GM12878 (cell line): ENCODE data around the gene PITPNC1. TPM values are rescaled to one million over a fixed set of nuclear protein-coding genes. Genes with fewer than 3 reads are reported as not detected.

Experiments used
- ATAC-seq: fragments of 200-7000 bp; cut with Tn5 transposase; 3 replicates; pipeline ENCODE4 v1.9.1; 2020; ENCODE audit warnings: mild to moderate bottlenecking, moderate library complexity
- BruUV-seq: library from RNA; stranded (reverse); fragments of 400-500 nt; replicated peaks from 2 replicates; lab custom pipeline; 2021; lab: Mats Ljungman, UMichigan
- CTCF ChIA-PET: fragments of 300-600 bp; sonication (Branson Sonifier 250); formaldehyde crosslinking; extraction: SDS; loops from one replicate; lab custom pipeline; 2021; ENCODE audit warnings: inconsistent platforms; lab: Yijun Ruan, JAX
- POLR2A ChIA-PET: fragments of 350-600 bp; formaldehyde crosslinking; extraction: SDS; loops from one replicate; lab custom pipeline; 2021; ENCODE audit warnings: inconsistent platforms; lab: Charles Lee
- RAD21 ChIA-PET: fragments of 300-600 bp; sonication (Branson Sonifier 250); formaldehyde crosslinking; loops from one replicate; lab custom pipeline; 2023; ENCODE audit warnings: antibody characterized with exemption; ENCODE audit not compliant: unreplicated experiment; lab: Charles Lee
- SMC1A ChIA-PET: fragments of 300-600 bp; sonication (Branson Sonifier 250); formaldehyde crosslinking; loops from one replicate; lab custom pipeline; 2023; ENCODE audit not compliant: unreplicated experiment, uncharacterized antibody; lab: Charles Lee
- DNase-seq: peaks from one replicate; pipeline ENCODE4 v3.0.0-alpha.2; 2011; ENCODE audit warnings: low read depth, low spot score
- FAIRE-seq: peaks from 3 replicates; lab custom pipeline; 2011; peaks lifted over from hg19 to GRCh38; lab: Jason Lieb, UNC
- H2AFZ ChIP-seq: 2 replicates; pipeline ENCODE4 v1.6.0; 2011; ENCODE audit warnings: low read depth, low read length, control low read depth; ENCODE audit not compliant: control insufficient read depth
- H3K27ac ChIP-seq: 2 replicates; pipeline ENCODE4 v1.5.1; 2011; ENCODE audit warnings: control low read depth; ENCODE audit not compliant: control insufficient read depth, insufficient read depth
- H3K27me3 ChIP-seq, 2 experiments: replicated peaks in 1 of 2; 2 replicates each; pipeline versions ENCODE4 v1.6.0 to v1.6.1; 2011; ENCODE audit warnings: low read length in 1 of 2; ENCODE audit not compliant: control insufficient read depth in 2 of 2, insufficient read depth in 2 of 2
- H3K36me3 ChIP-seq, 2 experiments: 2 replicates each; pipeline ENCODE4 v1.5.1; 2011; ENCODE audit warnings: low read length in 1 of 2; ENCODE audit not compliant: control insufficient read depth in 2 of 2, insufficient read depth in 2 of 2
- H3K4me1 ChIP-seq: 2 replicates; pipeline ENCODE4 v1.6.1; 2011; ENCODE audit warnings: mild to moderate bottlenecking, low read length, moderate library complexity, mixed read lengths; ENCODE audit not compliant: control insufficient read depth, insufficient read depth
- H3K4me2 ChIP-seq: 2 replicates; pipeline ENCODE4 v1.6.0; 2011; ENCODE audit warnings: control low read depth; ENCODE audit not compliant: control insufficient read depth, insufficient read depth
- H3K4me3 ChIP-seq: fragments of 200-600 bp; sonication (generic); 2 replicates; pipeline ENCODE4 v1.5.1; 2016
- H3K79me2 ChIP-seq: 2 replicates; pipeline ENCODE4 v1.6.0; 2011; ENCODE audit warnings: low read length; ENCODE audit not compliant: control insufficient read depth, insufficient read depth
- H3K9ac ChIP-seq: 2 replicates; pipeline ENCODE4 v1.8.0; 2011; ENCODE audit warnings: low read length, control low read depth, mixed read lengths; ENCODE audit not compliant: control insufficient read depth, insufficient read depth
- H3K9me3 ChIP-seq: replicated peaks from 3 replicates; pipeline ENCODE4 v1.5.1; 2011; ENCODE audit warnings: mild to moderate bottlenecking, low read length; ENCODE audit not compliant: control insufficient read depth, insufficient read depth
- H4K20me1 ChIP-seq: 2 replicates; pipeline ENCODE4 v1.6.0; 2011; ENCODE audit not compliant: control insufficient read depth, insufficient read depth
- ATF7 ChIP-seq: fragments of 450-650 bp; IDR thresholded peaks from 2 replicates; pipeline ENCODE4 v1.6.1; 2016; ENCODE audit warnings: low read depth, mild to moderate bottlenecking
- EZH2 ChIP-seq: IDR thresholded peaks from 2 replicates; pipeline ENCODE4 v1.6.1; 2012; ENCODE audit warnings: low read depth, mild to moderate bottlenecking, control low read depth, inconsistent platforms, low read length, borderline replicate concordance; ENCODE audit not compliant: control insufficient read depth
- RB1 ChIP-seq: fragments of 450-650 bp; formaldehyde crosslinking; IDR thresholded peaks from 2 replicates; pipeline ENCODE4 v1.6.1; 2017; ENCODE audit warnings: mild to moderate bottlenecking, borderline replicate concordance
- WRNIP1 ChIP-seq: IDR thresholded peaks from 2 replicates; pipeline ENCODE4 v1.6.1; 2011; ENCODE audit warnings: low read depth, low read length, improper control_type of control experiment, borderline replicate concordance
- WGBS: methylation state at CpG from one replicate; pipeline ENCODE4 v1.1.6; 2016; ENCODE audit warnings: low lambda C conversion rate; ENCODE audit not compliant: insufficient replicate concordance, insufficient coverage; ENCODE audit errors: missing lambda C conversion rate; 5-methylcytosine and 5-hydroxymethylcytosine counted together
- in situ Hi-C: fragments of 300-500 bp; cut with MboI; formaldehyde crosslinking; loops from 9 replicates; pipeline ENCODE4 v1.14.3; 2018; ENCODE audit warnings: mixed read lengths
- intact Hi-C: fragments of 100-400 bp; cut with micrococcal nuclease; formaldehyde crosslinking; loops from one replicate; pipeline ENCODE4 v1.14.2; 2022; ENCODE audit not compliant: unreplicated experiment
- polyA plus RNA-seq, 11 experiments: library from polyadenylated mRNA; depleted of rRNA in 4 of 11; unstranded in 6 of 11; stranded (reverse) in 5 of 11; fragments of >200 nt; fragmentation: Nextera tagmentation in 4 of 11; fragmentation: Illumina TruSeq in 1 of 11; extraction: Ambion mirVana in 4 of 11; extraction: Trizol in 1 of 11; gene quantifications; 1 replicate in 1 of 11; 2 replicates in 10 of 11; pipeline versions ENCODE4 v1.2.1 to v1.2.3, GENCODE V29; 2011 to 2016; ENCODE audit warnings: inconsistent platforms in 2 of 11, missing spikeins in 2 of 11, low read depth in 1 of 11
- total RNA-seq, 4 experiments: library from RNA; depleted of rRNA in 3 of 4; stranded (reverse); fragments of >200 nt in 3 of 4; fragmentation: Illumina TruSeq in 1 of 4; extraction: Trizol in 1 of 4; gene quantifications; 2 replicates each; pipeline versions ENCODE4 v1.2.1 to v1.2.3, GENCODE V29; 2013 to 2021
- TF ChIP-seq, protein P1 (sequence below): IDR thresholded peaks from 2 replicates; pipeline ENCODE4 v1.6.1; 2011; ENCODE audit warnings: mild to moderate bottlenecking, low read depth, low read length, moderate library complexity; ENCODE audit not compliant: insufficient replicate concordance

The PITPNC1 gene
- total and polyA plus RNA-seq, 10 of the 15 experiments (the other 5 are each of a cell fraction or from before 2014, with no cell fraction given), result 12.2 to 62.4 (median 47.3) TPM

- peaks cover 1 to 8% of the 10 kb centered on the region in 2 experiments; a peak in 2 of 4 replicates for H3K36me3 ChIP-seq
- H3K4me3 ChIP-seq, result no peak overlapping the region
- no peak overlapping the region for H2AFZ ChIP-seq
- no peaks in the 10 kb centered on the region for H3K79me2 ChIP-seq
- POLR2A ChIA-PET, result interaction anchor here (1.5 kb wide), 1 partner anchor 9 kb away, joined by 4 read pairs; no protein-coding TSS in a partner anchor
- RAD21 ChIA-PET, result no interaction called here
- peaks cover 5% of the 10 kb centered on the region for H3K4me1 ChIP-seq
- SMC1A ChIA-PET, result interaction anchor here (0.7 to 6.0 kb wide), 5 partner anchors 9 to 181 kb away, joined by 3 to 89 read pairs (median 4); no protein-coding TSS in a partner anchor
- FAIRE-seq, result no peak
- H3K9ac ChIP-seq, result no peak overlapping the region
- intact Hi-C loops (no loop called here), in situ Hi-C loops (no loop called here)
- no TSS peak for BruUV-seq
- H3K4me2 ChIP-seq, result no peak overlapping the region
- CTCF ChIA-PET, result interaction anchor here (1.3 to 6.0 kb wide), 4 partner anchors 9 to 48 kb away, joined by 4 to 100 read pairs (median 16); no protein-coding TSS in a partner anchor
- no peak overlapping the region for H3K27ac ChIP-seq
- 93% methylated on average over 1 of the region's 1 CpG for WGBS
- H3K9me3 ChIP-seq, result peaks cover 2% of the 10 kb centered on the region; the same call in 1 of the 3 replicates
- no peaks in the 10 kb centered on the region for H4K20me1 ChIP-seq
- DNase-seq, result no peak
- no peak for ATAC-seq
- no peaks in the 10 kb centered on the region for H3K27me3 ChIP-seq
- TF ChIP-seq EZH2 (no peak), RB1 (no peak)
These were observed 178.8 kb downstream of the PITPNC1 start for GRCh38 chr17:67555855-67556254.

DNA sequence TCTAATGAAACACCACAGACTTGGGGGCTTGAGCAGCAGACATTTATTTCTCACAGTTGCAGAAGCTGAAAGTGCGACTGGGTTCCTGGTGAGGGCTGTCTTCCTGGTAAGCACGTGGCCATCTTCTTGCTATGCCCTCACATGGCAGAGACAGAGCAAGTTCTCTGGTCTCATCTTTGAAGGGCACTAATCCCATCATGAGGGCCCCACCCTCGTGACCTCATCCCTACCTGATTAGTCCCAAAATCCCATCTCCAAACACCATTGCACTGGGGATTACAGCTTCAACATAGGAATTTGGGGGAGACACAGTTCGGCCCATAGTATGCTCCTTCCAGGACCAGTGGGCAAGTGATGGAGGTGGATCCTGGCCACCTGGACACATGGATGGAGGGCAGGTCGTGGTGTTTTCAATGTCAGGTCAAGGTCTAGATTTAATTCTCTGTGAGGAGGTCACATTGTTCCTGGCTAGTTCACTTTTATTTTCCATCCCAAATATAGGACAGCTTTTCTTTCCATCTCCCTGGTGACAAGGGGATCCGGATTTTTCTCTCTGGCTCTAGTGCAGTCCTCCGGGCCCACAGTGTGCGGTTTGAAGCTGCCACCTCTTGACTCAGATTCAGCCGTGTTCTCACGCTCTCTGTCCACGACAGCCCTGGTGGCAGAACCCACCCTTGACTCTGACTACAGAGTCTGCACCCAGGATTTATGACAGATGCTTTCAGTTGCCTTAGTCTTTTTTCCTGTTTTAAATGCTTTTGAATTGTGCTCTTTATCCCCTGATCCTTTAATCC, 180.2 kb downstream of the PITPNC1 start:
- Histone ChIP-seq H3K4me1 (peaks cover 5% of the 10 kb centered on the region), H4K20me1 (no peaks in the 10 kb centered on the region), H3K9me3 (peaks cover 2% of the 10 kb centered on the region; the same call in 1 of the 3 replicates), H3K27me3 (no peaks in the 10 kb centered on the region), H3K79me2 (no peaks in the 10 kb centered on the region), H3K27ac (no peak overlapping the region), H2AFZ (no peak overlapping the region), H3K4me3 (no peak overlapping the region), H3K36me3 (peaks cover 1 to 8% of the 10 kb centered on the region in 2 experiments; a peak in 2 of 4 replicates), H3K9ac (no peak overlapping the region), H3K4me2 (no peak overlapping the region)
- RAD21 ChIA-PET, result interaction anchor here (1.2 to 4.1 kb wide), 4 partner anchors 46 to 183 kb away, joined by 4 to 52 read pairs (median 12); no protein-coding TSS in a partner anchor
- FAIRE-seq, result no peak
- no peak for DNase-seq
- intact Hi-C loops (no loop called here), in situ Hi-C loops (no loop called here)
- no peak for ATAC-seq
- SMC1A ChIA-PET, result interaction anchor here (0.6 to 6.0 kb wide), 7 partner anchors 35 to 82 kb away, joined by 3 to 89 read pairs (median 4); no protein-coding TSS in a partner anchor
- CTCF ChIA-PET, result interaction anchor here (0.6 to 6.0 kb wide), 12 partner anchors 11 to 178 kb away, joined by 3 to 100 read pairs (median 15); no protein-coding TSS in a partner anchor
- POLR2A ChIA-PET, result interaction anchor here (0.7 to 1.5 kb wide), 3 partner anchors 11 to 30 kb away, joined by 3 to 4 read pairs (median 4); no protein-coding TSS in a partner anchor
- TF ChIP-seq WRNIP1, result no peak
- TF ChIP-seq, protein P1, sequence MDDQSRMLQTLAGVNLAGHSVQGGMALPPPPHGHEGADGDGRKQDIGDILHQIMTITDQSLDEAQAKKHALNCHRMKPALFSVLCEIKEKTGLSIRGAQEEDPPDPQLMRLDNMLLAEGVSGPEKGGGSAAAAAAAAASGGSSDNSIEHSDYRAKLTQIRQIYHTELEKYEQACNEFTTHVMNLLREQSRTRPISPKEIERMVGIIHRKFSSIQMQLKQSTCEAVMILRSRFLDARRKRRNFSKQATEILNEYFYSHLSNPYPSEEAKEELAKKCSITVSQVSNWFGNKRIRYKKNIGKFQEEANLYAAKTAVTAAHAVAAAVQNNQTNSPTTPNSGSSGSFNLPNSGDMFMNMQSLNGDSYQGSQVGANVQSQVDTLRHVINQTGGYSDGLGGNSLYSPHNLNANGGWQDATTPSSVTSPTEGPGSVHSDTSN, result no peak
- no peak for TF ChIP-seq ATF7
- TF ChIP-seq, all 136 proteins: peak for 0
- BruUV-seq, result no TSS peak
- 58% methylated on average over 11 of the region's 11 CpGs for WGBS
